K562 (cell line): ENCODE results near the gene PTX3. TPM values are rescaled to one million over a fixed set of nuclear protein-coding genes. Genes with fewer than 3 reads are reported as not detected.

Experiments used
- ARHGAP35 ChIP-seq: fragments of 450-650 bp; IDR thresholded peaks from 2 replicates; pipeline ENCODE4 v1.6.1; 2018; ENCODE audit not compliant: partially characterized antibody
- C11orf30 ChIP-seq: fragments of 450-650 bp; IDR thresholded peaks from 2 replicates; pipeline ENCODE4 v1.6.1; 2016; ENCODE audit warnings: low read depth, mild to moderate bottlenecking
- EZH2 ChIP-seq: IDR thresholded peaks from 2 replicates; pipeline ENCODE4 v1.6.1; 2012; ENCODE audit warnings: low read depth, mild to moderate bottlenecking, inconsistent platforms, low read length, borderline replicate concordance
- HDAC6 ChIP-seq: IDR thresholded peaks from 2 replicates; pipeline ENCODE4 v1.6.1; 2012; ENCODE audit warnings: low read depth, mild to moderate bottlenecking, control low read depth, inconsistent platforms, low read length, moderate library complexity
- ILF3 ChIP-seq: fragments of 450-650 bp; IDR thresholded peaks from 2 replicates; pipeline ENCODE4 v1.6.1; 2018; ENCODE audit warnings: antibody characterized with exemption, mild to moderate bottlenecking, moderate library complexity, borderline replicate concordance
- KAT7 ChIP-seq: sonication (generic); formaldehyde crosslinking; IDR thresholded peaks from 2 replicates; pipeline ENCODE4 v1.8.0; 2022; ENCODE audit warnings: missing genetic modification reagents, mild to moderate bottlenecking, borderline replicate concordance
- MAFG ChIP-seq: fragments of 450-650 bp; conservative IDR thresholded peaks from 2 replicates; pipeline ENCODE4 v1.6.1; 2016; ENCODE audit warnings: missing genetic modification characterization, missing compliant biosample characterization
- MAFK ChIP-seq: IDR thresholded peaks from 2 replicates; pipeline ENCODE4 v1.6.1; 2011; ENCODE audit warnings: low read length, improper control_type of control experiment
- NKRF ChIP-seq: fragments of 450-650 bp; IDR thresholded peaks from 2 replicates; pipeline ENCODE4 v1.6.1; 2016; ENCODE audit warnings: borderline replicate concordance
- PURB ChIP-seq: sonication (generic); formaldehyde crosslinking; IDR thresholded peaks from 2 replicates; pipeline ENCODE4 v1.9.0; 2021; ENCODE audit warnings: low read depth, mild to moderate bottlenecking, missing genetic modification reagents
- RNF219 ChIP-seq: fragments of 250-450 bp; sonication (Bioruptor Pico); IDR thresholded peaks from 2 replicates; pipeline ENCODE4 v1.5.0; 2022; ENCODE audit warnings: mild to moderate bottlenecking
- SRSF9 ChIP-seq: fragments of 200-400 bp; formaldehyde crosslinking; IDR thresholded peaks from 2 replicates; pipeline ENCODE4 v1.6.1; 2017; ENCODE audit warnings: low read depth, low read length, borderline replicate concordance
- TEAD1 ChIP-seq, 2 experiments: fragments of 450-650 bp in 1 of 2; sonication (generic) in 1 of 2; formaldehyde crosslinking; IDR thresholded peaks; 2 replicates each; pipeline versions ENCODE4 v1.4.0 to v1.8.0; 2020 to 2022; ENCODE audit warnings: mild to moderate bottlenecking in 2 of 2, missing genetic modification reagents in 1 of 2
- YY1 ChIP-seq, 3 experiments: IDR thresholded peaks; 2 replicates each; pipeline ENCODE4 v1.6.1; 2011; ENCODE audit warnings: low read length in 2 of 3, mild to moderate bottlenecking in 2 of 3, moderate library complexity in 2 of 3, borderline replicate concordance in 1 of 3, control low read depth in 1 of 3, low read depth in 1 of 3; ENCODE audit not compliant: insufficient read depth in 3 of 3, insufficient replicate concordance in 2 of 3, control insufficient read depth in 1 of 3, insufficient read length in 1 of 3; ENCODE audit errors: extremely low read depth in 1 of 3
- ZBED1 ChIP-seq: IDR thresholded peaks from 2 replicates; pipeline ENCODE4 v1.6.1; 2014
- ZC3H4 ChIP-seq: sonication (generic); formaldehyde crosslinking; IDR thresholded peaks from 2 replicates; pipeline ENCODE4 v1.9.0; 2021; ENCODE audit warnings: missing genetic modification reagents, borderline replicate concordance
- ZNF212 ChIP-seq: fragments of 450-650 bp; formaldehyde crosslinking; IDR thresholded peaks from 2 replicates; pipeline ENCODE4 v1.4.0; 2020; ENCODE audit warnings: mild to moderate bottlenecking
- ZNF224 ChIP-seq: sonication (generic); formaldehyde crosslinking; IDR thresholded peaks from 2 replicates; pipeline ENCODE4 v1.8.0; 2022; ENCODE audit warnings: mild to moderate bottlenecking, missing genetic modification reagents
- ZNF316 ChIP-seq: fragments of 450-650 bp; IDR thresholded peaks from 2 replicates; pipeline ENCODE4 v1.6.1; 2016
- polyA plus RNA-seq, 8 experiments: library from polyadenylated mRNA; depleted of rRNA in 4 of 8; stranded (reverse) in 5 of 8; unstranded in 3 of 8; fragments of >200 nt; fragmentation: Nextera tagmentation in 2 of 8; fragmentation: Illumina TruSeq in 1 of 8; extraction: Ambion mirVana in 2 of 8; extraction: Trizol in 1 of 8; gene quantifications; 2 replicates each; pipeline versions ENCODE4 v1.2.1 to v1.2.3, GENCODE V29; 2011 to 2014; ENCODE audit warnings: inconsistent platforms in 1 of 8, missing spikeins in 1 of 8
- total RNA-seq, 7 experiments: library from RNA; depleted of rRNA in 6 of 7; stranded (reverse); fragments of >200 nt in 6 of 7; fragmentation: Illumina TruSeq in 2 of 7; extraction: Trizol in 2 of 7; gene quantifications; 2 replicates each; pipeline versions ENCODE4 v1.2.1 to v1.2.3, GENCODE V29; 2011 to 2021; ENCODE audit warnings: low replicate concordance in 1 of 7

The PTX3 gene
- total and polyA plus RNA-seq, 9 of the 15 experiments (the other 6 are each of a cell fraction or from before 2014, with no cell fraction given) = 0.04 to 0.33 (median 0.15) TPM; not detected in 2

GRCh38 chr3:157412323-157412855, 24.3 kb upstream of the PTX3 start (continued):
- TF ChIP-seq ZBED1 (no peak), ZNF212 (no peak), TEAD1 (CRISPR knock-in tag; IDR thresholded peaks at IDR 0.05) (no peak), ILF3 (no peak), C11orf30 (peak; percentile 85), SRSF9 (no peak), HDAC6 (no peak), RNF219 (CRISPR knock-in tag) (no peak), EZH2 (no peak), YY1 (IDR thresholded peaks at IDR 0.05; ENCODE audit: borderline replicate concordance in 1 of 3, control insufficient read depth in 1 of 3, extremely low read depth in 1 of 3, insufficient read depth in 3 of 3, insufficient read length in 1 of 3, insufficient replicate concordance in 2 of 3, low read depth in 1 of 3, low read length in 2 of 3) (no peak), NKRF (no peak), ZC3H4 (CRISPR knock-in tag) (no peak), MAFK (peak; percentile 97), ARHGAP35 (no peak), PURB (CRISPR knock-in tag) (no peak), ZNF316 (peak; percentile 91), MAFG (peak; percentile 89), ZNF224 (CRISPR knock-in tag) (no peak), KAT7 (no peak)
